Activated T-helper 17 cell treated with anti-CD3 and anti-CD28 coated beads, Interleukin-2, amount 50 U/mL, for 72 hours (primary cell): ENCODE measurements around the gene FAM156B. TPM values are rescaled to one million over a fixed set of nuclear protein-coding genes. Genes with fewer than 3 reads are reported as not detected.
A peak's percentile ranks its signal among the peaks of the same experiment; 100 is the strongest.
"Not testable (repeated sequence)": the region's sequence is repeated elsewhere in the genome, so short reads cannot be mapped to it uniquely, and the experiment has no call there.

Experiments
- ATAC-seq: fragments of 150-1000 bp; cut with Tn5 transposase; replicated peaks from 2 replicates; pipeline ENCODE4 v1.10.0; 2021; ENCODE audit warnings: mild to moderate bottlenecking, moderate library complexity
- H3K27ac Mint-ChIP-seq: one replicate; pipeline ENCODE4 v1.8.0; 2022; ENCODE audit warnings: mixed read lengths
- H3K27me3 Mint-ChIP-seq: one replicate; pipeline ENCODE4 v1.8.0; 2022; ENCODE audit warnings: mixed read lengths
- H3K36me3 Mint-ChIP-seq: one replicate; pipeline ENCODE4 v1.8.0; 2022; ENCODE audit warnings: low read depth, mild to moderate bottlenecking, mixed read lengths
- H3K4me1 Mint-ChIP-seq: one replicate; pipeline ENCODE4 v1.8.0; 2022; ENCODE audit warnings: mixed read lengths
- H3K4me3 Mint-ChIP-seq: one replicate; pipeline ENCODE4 v1.8.0; 2022; ENCODE audit warnings: mild to moderate bottlenecking, mixed read lengths
- H3K9me3 Mint-ChIP-seq: one replicate; pipeline ENCODE4 v1.8.0; 2022; ENCODE audit warnings: mixed read lengths
- total RNA-seq, 2 donors: library from RNA; stranded (reverse); gene quantifications; one replicate each; pipeline ENCODE4 v1.2.3, GENCODE V29; 2022

Gene FAM156B, protein sequence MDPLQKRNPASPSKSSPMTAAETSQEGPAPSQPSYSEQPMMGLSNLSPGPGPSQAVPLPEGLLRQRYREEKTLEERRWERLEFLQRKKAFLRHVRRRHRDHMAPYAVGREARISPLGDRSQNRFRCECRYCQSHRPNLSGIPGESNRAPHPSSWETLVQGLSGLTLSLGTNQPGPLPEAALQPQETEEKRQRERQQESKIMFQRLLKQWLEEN
- total RNA-seq = 10 to 100 TPM; 12.4 to 16.1 TPM

DNA sequence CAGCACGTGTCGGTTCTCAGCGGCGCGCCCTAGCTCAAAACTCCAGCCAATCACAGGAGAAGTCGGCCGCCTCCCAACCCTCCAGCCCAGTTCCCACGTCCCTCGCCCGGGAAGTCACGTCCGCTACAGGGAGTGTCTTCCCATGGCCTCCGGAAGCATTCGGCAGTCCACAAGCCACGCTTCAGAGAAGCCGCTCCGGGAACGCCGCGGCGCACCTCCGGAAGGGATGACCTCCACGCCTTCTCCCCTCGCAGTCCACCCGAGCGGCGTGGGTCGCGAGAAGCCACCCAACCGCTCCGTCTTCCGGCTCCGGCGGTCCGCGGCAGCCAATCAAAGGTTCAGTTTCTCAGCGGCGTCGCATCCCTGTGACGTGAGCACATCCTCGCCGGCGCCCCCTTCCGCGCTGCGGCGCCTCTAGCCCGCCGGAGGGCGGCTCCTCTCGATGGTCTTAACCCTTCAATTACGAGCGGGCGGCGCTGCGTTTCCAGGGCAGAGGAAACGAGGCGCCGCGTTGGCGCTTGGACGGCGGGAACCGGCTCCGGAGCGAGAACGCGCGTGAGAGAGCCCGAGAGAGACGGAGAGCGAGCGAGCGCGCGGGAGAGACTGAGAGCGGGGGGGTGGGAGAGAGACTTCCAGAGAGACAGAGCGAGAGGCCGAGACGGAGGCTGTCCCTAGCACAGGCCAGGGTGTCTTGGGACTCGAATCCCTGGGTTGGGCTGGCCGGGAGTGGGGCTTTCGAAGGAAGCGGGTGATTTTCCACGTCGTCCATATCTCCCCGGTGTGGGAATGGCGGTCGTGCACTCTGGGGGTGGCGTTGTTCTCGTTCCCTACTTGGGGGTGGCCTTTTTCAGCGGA, at the start of gene FAM156B:
FAM156B (plus strand) TSS at position 476 of the 855 bp plus-strand sequence. CDS start 9,896 bp downstream, outside the sequence.
- not testable (repeated sequence) for H3K27me3 Mint-ChIP-seq, H3K9me3 Mint-ChIP-seq, H3K4me1 Mint-ChIP-seq, H3K27ac Mint-ChIP-seq, H3K36me3 Mint-ChIP-seq, H3K4me3 Mint-ChIP-seq
- peak; percentile 86 for ATAC-seq

DNA sequence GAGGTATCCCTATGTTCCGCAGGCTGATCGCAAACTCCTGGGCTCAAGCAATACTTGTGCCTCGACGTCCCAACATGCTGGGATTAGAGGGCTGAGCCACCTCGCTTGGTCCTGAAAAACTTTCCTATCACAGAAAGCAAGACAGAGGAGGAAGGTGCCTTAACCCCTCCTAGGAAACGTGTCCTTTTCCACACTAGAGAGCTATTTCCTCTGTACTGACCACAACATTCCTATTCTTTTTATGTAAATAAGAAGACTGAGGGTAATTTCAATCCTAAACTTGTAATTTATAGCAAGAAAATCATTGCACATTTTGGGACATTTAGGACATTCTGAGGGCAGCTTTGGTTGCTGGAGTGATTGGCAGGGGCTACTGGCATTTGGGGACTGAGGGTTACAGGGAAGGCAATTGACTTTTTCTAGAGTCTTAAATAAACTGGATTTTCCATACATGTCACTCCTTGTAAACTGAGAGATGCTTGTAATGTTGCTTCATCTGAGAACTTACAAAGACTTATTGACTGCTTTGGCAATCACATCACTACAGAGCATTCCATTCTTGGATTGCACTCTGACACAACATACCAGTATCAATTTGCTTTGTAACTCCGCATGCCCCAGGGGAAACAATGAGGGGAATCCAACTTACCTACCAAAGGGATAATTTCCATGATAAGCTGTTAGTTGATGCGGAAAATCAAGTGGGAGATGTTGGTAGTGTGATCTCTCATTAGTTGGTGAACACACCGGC, 44.8 kb upstream of the FAM156B start:
- H3K9me3 Mint-ChIP-seq = no peaks in the 10 kb centered on the region
- H3K36me3 Mint-ChIP-seq = no peaks in the 10 kb centered on the region
- no peak overlapping the region for H3K27ac Mint-ChIP-seq
- H3K27me3 Mint-ChIP-seq = peaks cover 17% of the 10 kb centered on the region
- H3K4me3 Mint-ChIP-seq = no peak overlapping the region
- no peak for ATAC-seq
- no peaks in the 10 kb centered on the region for H3K4me1 Mint-ChIP-seq

DNA sequence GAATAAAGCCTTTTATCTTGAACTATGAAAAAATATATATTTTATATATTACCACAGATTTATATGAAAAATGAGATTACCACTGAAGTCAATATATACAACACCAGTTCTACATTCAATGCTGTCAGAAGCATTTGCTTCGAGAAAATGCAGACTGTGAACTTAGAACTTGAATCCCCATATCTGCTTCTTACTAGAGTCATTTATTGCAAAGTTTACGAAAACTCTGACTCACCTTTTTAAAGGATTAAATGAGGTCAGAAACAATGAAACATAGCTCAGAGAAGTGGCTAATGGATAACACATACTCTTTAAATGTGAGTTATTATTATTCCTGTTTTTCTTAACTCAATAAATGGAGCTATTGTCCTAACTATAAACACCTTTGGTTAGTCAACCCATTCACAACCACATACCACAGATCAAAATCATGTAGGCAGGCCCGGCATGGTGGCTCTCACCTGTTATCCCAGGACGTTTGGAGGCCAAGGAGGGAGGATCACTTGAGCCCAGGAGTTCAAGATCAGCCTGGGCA, 40.1 kb upstream of the FAM156B start:
- not testable (repeated sequence) for H3K4me1 Mint-ChIP-seq, ATAC-seq, H3K36me3 Mint-ChIP-seq, H3K27ac Mint-ChIP-seq, H3K27me3 Mint-ChIP-seq, H3K4me3 Mint-ChIP-seq, H3K9me3 Mint-ChIP-seq

DNA sequence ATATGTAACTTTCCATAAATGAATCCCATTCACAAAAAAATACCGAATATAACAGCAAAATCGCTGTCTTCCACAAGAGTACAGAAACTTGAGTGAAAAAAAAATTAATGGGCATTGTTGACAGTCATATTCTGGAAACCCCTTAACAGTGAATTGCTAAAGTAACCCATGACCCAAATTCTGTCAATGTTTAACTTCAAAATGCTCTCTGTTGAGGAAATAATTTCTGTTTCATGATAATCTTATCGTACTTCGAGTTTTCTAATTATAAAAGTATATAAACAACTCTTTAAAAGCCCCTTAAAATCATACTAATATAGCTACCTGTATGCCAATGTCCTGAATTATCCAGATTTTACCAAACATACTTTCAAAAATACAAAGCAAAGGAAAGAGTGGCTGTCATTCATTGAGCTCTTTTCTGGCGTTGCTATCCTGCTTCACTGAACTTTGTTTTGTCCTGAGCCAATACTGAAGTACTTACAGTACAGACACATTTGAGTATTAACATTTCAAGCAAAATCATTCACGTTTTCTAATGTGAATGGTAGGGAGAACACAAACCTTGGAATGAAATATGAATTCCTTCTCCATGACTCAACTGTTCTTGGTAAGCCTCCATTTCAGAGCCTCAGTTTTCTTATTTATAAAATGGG, 31.7 kb upstream of the FAM156B start:
- no peak for ATAC-seq
- no peaks in the 10 kb centered on the region for H3K9me3 Mint-ChIP-seq
- H3K27me3 Mint-ChIP-seq = peaks cover 3% of the 10 kb centered on the region
- no peak overlapping the region for H3K27ac Mint-ChIP-seq
- H3K4me1 Mint-ChIP-seq = no peaks in the 10 kb centered on the region
- H3K36me3 Mint-ChIP-seq = no peaks in the 10 kb centered on the region
- H3K4me3 Mint-ChIP-seq = no peak overlapping the region

DNA sequence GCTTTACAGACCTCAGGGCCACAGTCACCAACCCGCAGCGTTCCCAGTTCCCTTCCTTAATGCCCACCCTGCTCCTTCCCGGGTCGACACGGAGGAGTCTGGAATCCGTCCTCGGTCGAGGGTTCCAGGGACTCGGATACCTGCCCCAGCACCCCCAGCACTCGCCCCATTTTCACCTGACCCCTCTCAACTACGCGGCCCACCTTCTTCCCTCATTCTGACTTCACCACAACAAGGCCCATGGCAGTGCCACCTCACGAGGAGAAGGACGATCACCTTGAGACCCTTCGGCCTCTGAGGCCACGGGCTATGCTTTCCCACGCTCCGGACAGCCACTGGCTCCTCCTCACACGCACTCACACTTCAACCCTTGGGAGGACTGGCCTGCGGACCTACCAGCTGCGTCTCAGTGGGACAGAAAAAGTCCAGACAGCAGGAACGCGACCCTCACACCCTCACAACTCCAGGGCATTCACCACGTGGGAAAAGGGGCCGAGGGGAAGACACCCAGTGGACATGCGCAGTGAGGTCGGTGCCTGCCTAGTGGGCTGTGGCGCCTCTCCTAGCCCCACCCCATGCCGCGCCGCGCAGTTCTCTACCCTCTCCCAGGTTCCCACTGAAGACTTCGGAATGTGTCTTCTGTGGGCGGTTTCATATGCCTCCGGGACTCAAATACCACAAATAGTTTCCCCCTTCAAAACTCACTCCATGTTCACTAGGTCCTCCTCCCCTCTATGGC, 29.4 kb upstream of the FAM156B start, which contains the start of gene XAGE3:
XAGE3 (minus strand) TSS at position 474 of the 739 bp plus-strand sequence. CDS start 950 bp downstream, outside the sequence.
- Mint-ChIP-seq H3K27ac (no peak within 1 kb of the TSS), H3K4me3 (no peak within 1 kb of the TSS), H3K27me3 (peaks cover 3% of the 10 kb centered on the region), H3K36me3 (no peaks in the 10 kb centered on the region), H3K4me1 (no peaks in the 10 kb centered on the region), H3K9me3 (no peaks in the 10 kb centered on the region)
- no peak for ATAC-seq

DNA sequence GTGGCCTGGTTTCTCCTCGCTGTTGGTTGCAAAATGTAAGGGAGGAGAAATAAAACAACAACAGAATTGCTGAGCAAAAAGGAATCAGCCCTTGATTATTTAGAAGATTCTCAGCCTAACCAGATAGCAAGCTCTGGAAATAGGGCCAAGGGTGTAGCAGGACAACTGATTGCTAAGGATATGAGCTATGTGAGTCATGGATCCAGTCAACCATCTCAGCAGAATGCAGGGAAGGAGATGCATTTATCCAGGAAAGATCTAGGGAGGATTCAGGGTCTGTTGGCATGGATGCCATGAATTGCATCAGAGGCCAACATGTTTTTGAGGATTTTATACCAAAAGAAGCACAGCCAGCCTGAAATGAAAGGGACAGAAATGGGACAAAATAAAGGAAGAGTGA, 27.1 kb upstream of the FAM156B start:
- Mint-ChIP-seq H3K27ac (no peak overlapping the region), H3K27me3 (no peaks in the 10 kb centered on the region), H3K4me3 (no peak overlapping the region), H3K36me3 (no peaks in the 10 kb centered on the region), H3K9me3 (no peaks in the 10 kb centered on the region), H3K4me1 (no peaks in the 10 kb centered on the region)
- no peak for ATAC-seq

DNA sequence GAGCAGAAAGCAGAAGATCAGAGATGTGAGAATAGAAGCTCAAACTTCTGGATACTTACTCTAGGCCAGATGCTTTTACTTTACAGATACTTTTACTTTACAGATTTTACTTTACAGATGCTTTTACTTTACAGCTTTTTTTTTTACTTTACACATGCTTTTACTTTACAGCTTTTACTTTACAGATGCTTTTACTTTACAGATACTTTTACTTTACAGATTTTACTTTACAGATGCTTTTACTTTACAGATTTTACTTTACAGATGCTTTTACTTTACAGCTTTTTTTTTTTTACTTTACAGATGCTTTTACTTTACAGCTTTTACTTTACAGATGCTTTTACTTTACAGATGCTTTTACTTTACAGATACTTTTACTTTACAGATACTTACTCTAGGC, 23.3 kb upstream of the FAM156B start:
- not testable (repeated sequence) for H3K27ac Mint-ChIP-seq, ATAC-seq, H3K4me1 Mint-ChIP-seq, H3K4me3 Mint-ChIP-seq, H3K9me3 Mint-ChIP-seq, H3K36me3 Mint-ChIP-seq, H3K27me3 Mint-ChIP-seq

DNA sequence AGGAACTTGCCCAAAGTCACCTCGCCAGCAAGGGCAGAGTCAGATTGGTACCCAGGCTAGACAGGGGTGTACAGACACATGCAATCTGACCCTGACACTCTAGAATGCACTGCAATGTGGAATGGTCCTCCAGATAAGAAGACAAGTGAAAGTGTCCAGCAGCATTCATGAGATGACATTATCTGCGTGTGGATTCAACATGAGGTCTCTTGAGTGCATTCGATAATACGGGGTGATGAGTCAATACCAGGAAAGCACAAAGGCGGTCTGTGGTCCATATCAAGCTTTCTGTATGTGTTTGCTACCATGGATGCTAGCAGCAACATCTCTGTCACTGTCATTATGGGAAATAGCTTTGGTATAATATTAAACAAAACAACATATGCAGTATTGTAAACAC, 22.5 kb upstream of the FAM156B start:
- peak; percentile 49 for ATAC-seq
- no peaks in the 10 kb centered on the region for H3K9me3 Mint-ChIP-seq
- no peaks in the 10 kb centered on the region for H3K36me3 Mint-ChIP-seq
- peaks cover 3% of the 10 kb centered on the region for H3K27me3 Mint-ChIP-seq
- no peaks in the 10 kb centered on the region for H3K4me1 Mint-ChIP-seq
- no peak overlapping the region for H3K4me3 Mint-ChIP-seq
- no peak overlapping the region for H3K27ac Mint-ChIP-seq

DNA sequence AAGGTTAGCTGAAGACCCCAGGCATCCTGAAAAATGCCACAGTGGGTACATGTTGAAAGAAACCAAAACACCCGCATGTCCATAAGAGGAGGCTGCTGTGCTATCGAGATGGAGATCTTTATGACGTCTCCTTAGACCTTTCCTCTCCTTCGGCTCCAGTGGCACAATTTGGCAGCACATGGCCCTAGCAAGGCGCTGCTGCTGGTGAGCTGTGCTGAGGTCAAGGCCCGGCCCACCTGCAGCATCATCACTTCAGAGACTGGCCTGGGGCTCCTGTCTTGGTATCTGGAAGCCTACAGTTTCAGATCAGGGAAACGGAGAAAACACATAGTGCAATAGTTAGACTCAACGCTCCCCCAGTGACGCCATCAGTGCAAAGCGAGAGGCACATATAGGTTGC, 21.7 kb upstream of the FAM156B start:
- H3K27me3 Mint-ChIP-seq, H3K4me3 Mint-ChIP-seq, H3K27ac Mint-ChIP-seq, H3K36me3 Mint-ChIP-seq, ATAC-seq, H3K4me1 Mint-ChIP-seq, H3K9me3 Mint-ChIP-seq: not testable (repeated sequence)

DNA sequence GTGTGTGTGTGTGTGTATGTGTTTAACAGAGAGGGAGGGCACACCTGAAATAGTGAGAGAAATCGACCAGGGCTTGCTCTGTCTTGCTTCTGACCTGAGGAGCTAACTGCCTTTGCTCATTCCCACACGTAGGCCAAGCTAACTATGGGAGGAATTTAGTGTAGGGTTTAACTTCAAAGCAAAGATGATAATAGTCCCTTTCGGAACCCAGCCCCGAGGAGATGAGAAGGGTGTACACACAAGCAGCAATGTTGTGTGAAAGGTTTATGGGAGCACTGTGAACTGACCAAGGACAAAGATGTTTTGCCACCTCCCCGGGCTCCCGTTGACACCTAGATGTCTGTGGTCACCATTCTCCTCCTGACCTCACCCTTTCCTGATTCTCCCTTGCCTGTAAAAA, 20.7 kb upstream of the FAM156B start:
- H3K4me3 Mint-ChIP-seq, H3K4me1 Mint-ChIP-seq, H3K36me3 Mint-ChIP-seq, H3K9me3 Mint-ChIP-seq, H3K27me3 Mint-ChIP-seq, ATAC-seq, H3K27ac Mint-ChIP-seq: not testable (repeated sequence)

DNA sequence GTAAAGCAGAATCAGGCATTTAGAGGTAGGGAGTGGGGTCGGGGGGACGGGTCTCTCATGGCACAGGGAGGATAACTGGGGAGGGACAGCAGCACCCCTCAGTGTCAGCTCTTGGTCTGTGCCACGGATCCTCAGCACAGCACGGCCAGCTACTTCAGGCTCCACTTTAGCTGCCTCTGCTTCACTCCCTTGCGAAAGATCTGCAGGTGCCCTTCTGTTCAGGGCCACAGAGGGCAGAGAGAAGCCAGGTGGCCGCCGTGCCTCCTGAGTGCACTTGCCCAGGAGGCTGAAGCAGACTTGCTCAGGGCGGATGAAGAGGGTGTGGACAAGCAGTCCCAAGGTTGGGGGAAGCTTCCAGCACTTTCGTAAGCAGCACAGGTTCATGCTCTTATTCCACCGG, 9.7 kb upstream of the FAM156B start:
- not testable (repeated sequence) for H3K9me3 Mint-ChIP-seq, H3K4me3 Mint-ChIP-seq, H3K27ac Mint-ChIP-seq, ATAC-seq, H3K27me3 Mint-ChIP-seq, H3K4me1 Mint-ChIP-seq, H3K36me3 Mint-ChIP-seq

DNA sequence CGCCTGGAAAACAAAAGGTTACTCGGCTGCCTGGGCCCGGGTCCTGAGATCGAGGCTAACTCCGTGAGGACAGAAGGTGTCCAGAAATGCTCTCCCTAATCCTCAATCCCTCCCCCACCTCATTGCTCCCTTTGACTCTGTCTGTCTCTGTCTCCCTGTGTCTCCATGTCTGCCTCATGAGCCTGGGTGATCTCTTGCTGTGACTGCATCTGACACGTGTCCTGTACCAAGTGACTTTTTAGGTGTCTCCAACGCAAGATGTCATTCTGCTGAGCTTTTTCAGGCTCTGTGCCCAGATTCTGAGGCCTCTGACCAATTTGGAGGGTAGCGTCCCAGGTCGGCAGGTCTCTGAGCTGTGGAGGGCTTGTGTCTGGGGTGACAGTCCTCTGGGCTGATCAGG, 9.0 kb upstream of the FAM156B start:
- H3K36me3 Mint-ChIP-seq, H3K27ac Mint-ChIP-seq, H3K9me3 Mint-ChIP-seq, H3K27me3 Mint-ChIP-seq, H3K4me3 Mint-ChIP-seq, ATAC-seq, H3K4me1 Mint-ChIP-seq: not testable (repeated sequence)

DNA sequence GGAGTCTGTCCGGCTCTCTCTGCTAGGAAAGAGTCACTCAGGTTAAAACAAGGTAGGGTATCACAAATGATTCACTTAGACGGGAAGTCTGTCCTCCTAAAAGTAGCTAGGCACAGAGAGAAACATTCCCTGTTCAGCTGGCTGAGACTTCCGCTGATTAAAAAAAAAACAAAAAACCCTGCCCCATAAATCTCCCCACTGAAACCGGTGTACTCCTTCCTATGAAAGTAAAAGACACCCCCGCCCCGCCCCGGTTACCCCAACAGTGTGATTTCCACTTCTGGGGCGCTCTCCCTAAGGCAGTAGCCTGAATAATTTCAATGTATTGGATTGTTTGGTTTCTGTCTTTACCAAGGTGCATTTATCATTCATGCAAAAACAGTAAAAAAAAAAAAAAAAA, 692 bp upstream of the FAM156B start:
- peak; percentile 50 for ATAC-seq
- H3K4me3 Mint-ChIP-seq, H3K9me3 Mint-ChIP-seq, H3K27me3 Mint-ChIP-seq, H3K27ac Mint-ChIP-seq, H3K4me1 Mint-ChIP-seq, H3K36me3 Mint-ChIP-seq: not testable (repeated sequence)

DNA sequence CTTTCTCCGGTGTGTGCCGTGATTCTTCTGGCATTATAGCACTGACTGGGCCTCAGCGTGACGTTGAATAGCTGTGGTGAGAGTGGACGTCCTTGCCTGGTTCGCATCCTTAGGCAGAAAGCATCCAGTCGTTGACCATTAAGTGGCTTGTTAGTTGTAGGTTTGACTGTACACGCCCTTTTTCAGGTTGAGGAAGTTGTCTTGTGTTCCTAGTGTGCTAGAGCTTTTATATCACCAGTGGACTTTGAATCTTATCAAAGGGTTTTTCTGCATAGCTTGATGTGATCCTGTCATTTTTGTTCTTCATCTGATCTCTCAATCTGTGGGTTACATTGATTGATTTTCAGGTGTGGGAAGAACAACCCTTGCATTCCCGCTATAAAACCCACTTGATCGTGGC, 8.4 kb downstream of the FAM156B start:
- not testable (repeated sequence) for H3K9me3 Mint-ChIP-seq, H3K27me3 Mint-ChIP-seq, H3K4me1 Mint-ChIP-seq, ATAC-seq, H3K27ac Mint-ChIP-seq, H3K4me3 Mint-ChIP-seq, H3K36me3 Mint-ChIP-seq
